GM13977 (cell line): ENCODE data around the gene PDGFD.

Experiments
- DNase-seq: peaks from one replicate; pipeline ENCODE4 v3.0.0; 2012; ENCODE audit warnings: low spot score
- in situ Hi-C: fragments of 300-500 bp; cut with MboI; formaldehyde crosslinking; loops from one replicate; pipeline ENCODE4 v1.12.0; 2022; ENCODE audit warnings: low sequenced_read_pairs, low pct_unique_long_range_greater_than_20kb, mixed read lengths, inconsistent platforms; ENCODE audit not compliant: unreplicated experiment
- TF ChIP-seq, protein P1 (sequence below): IDR thresholded peaks from 2 replicates; pipeline ENCODE4 v1.5.1; 2012; ENCODE audit warnings: mild to moderate bottlenecking, control low read depth; ENCODE audit not compliant: insufficient read depth; ENCODE audit errors: extremely low read depth, missing control alignments

Gene PDGFD

DNA sequence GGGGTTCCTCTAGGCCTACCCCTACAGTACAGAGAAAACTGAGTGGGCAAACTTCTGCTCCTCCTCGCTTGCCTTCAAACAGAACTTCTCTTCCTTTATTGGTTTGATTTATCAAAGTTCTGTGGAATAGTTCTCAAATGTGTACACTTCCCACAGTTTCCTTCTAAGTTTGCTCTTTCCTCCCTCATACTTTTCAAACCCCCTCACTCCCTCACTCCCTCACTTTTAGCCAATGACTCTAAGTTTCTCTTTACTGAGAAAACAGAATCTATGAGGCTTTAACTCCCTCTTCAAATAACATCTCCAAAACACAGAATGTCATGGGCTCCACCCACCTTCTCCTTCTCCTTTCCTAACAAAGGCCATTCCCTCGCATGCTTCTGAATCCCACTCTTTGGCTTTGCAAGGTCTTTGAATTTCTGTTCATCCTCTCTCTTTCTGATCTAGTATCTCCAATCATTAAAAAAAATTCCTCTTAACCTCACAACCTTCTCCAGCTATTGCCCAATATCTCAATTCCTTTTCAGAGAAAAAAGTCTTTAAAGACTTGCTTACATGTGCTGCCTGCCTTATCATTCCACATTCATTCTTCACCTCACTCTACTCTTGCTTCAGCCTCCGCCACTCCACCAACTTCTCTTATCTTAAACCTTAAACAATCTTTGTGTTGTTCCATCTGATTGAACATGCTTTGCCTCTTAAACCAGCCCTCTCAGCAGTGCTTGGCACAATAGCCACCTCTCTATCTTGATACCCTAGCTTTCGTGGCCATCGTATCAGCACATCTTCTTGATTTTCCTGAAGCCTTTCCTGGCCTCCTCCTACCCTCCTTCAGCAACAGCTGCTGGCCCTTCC is 70.3 kb downstream of the PDGFD start:
- DNase-seq: no peak
- in situ Hi-C loops: no loop called here
- TF ChIP-seq, protein P1, sequence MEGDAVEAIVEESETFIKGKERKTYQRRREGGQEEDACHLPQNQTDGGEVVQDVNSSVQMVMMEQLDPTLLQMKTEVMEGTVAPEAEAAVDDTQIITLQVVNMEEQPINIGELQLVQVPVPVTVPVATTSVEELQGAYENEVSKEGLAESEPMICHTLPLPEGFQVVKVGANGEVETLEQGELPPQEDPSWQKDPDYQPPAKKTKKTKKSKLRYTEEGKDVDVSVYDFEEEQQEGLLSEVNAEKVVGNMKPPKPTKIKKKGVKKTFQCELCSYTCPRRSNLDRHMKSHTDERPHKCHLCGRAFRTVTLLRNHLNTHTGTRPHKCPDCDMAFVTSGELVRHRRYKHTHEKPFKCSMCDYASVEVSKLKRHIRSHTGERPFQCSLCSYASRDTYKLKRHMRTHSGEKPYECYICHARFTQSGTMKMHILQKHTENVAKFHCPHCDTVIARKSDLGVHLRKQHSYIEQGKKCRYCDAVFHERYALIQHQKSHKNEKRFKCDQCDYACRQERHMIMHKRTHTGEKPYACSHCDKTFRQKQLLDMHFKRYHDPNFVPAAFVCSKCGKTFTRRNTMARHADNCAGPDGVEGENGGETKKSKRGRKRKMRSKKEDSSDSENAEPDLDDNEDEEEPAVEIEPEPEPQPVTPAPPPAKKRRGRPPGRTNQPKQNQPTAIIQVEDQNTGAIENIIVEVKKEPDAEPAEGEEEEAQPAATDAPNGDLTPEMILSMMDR: no peak

DNA sequence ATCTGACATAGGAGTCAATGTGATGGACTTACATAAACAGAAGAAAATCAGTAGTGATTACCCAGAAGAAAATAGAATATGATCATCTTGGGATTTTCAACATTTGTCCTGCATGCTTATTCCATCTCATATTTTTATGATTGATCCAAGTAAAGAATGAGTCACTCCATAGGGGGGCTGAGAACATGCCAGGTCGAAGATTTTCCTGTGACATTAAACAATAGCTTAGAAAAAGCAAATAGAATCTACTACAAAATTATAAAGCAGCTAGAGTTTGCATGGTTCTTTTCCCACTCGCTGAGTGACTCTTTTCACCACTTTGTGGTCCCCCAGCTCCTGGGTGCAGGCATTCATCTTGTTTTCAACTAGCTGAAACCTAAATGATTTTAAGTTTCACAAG is 71.2 kb downstream of the PDGFD start:
- TF ChIP-seq, protein P1: no peak

DNA sequence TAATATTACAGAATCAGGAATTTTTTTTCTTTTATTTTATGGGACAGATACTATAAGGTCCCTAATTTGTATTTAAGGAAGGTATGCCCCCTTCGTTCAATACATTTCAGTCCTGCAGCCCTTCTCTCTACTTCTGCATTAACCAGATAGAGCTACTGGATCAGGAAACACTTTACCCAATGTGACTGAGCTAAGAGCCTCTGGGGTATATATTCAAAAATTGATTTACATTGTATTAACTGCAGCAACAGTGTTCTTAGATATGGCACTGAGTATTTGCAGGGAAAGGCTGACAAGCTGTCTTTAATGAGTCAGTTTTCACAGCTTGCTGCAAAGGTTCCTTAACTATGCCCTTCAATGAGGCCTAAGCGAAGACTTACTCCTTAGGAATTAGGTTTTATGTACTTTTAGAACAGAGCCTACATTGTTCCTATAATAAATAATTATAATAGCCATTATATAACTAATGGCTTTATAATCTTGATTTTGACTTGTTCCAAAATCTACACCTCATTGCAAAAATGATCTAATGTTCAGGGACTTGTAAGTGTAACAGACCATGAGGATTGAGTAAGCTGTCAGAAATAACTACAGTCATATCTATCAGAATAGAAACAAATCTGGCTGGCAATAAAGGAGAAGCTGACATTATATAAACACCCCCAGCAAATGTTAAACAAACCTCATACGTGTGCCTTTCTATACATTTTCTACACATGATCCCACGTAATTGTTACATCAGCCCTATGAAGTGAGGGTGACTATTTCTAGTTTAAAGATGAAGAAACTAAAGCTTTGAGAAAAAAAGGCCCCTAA is 72.5 kb downstream of the PDGFD start:
- in situ Hi-C loops: no loop called here
- TF ChIP-seq, protein P1: no peak
- no peak for DNase-seq

More for the DNA sequence above, 71.2 kb downstream of the PDGFD start:
- no peak for DNase-seq
- in situ Hi-C loops: no loop called here

DNA sequence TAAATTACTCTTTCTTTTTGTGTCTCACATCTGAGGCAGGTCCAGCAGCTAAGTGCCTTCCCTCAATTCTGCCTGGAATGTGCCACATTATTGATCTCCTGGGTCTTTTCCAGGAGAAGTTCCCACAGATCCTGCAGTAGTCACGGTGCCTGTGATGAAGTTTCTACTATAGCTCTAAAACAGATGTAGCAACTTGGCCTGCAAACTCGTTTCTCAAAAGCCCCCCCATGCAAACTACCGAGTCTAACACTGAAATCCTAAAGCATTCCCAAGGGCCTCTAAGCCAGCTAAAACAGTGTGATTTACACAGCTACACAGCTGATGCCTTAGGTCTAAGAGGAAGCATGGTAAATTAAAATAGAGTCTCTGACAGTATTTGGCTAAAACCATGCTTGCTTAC is 73.2 kb downstream of the PDGFD start:
- no peak for DNase-seq
- in situ Hi-C loops: no loop called here

DNA sequence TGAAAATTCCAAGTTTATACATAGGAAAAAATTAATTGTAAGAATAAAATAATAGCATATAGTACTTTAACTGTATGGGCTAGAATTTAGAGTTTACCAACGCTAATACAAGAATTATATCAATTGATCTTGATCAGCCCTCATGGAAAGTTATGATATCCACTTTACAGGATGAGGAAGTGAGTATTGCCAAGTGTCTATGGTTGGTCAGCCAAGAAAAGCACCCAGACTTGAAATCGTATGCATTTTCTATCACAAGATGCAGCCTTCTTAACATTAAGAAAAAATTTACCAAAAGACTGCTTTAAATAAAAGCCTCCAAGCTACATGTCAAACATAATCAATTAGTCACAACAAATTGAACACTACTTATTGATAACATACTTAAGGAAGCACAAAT is 74.5 kb downstream of the PDGFD start:
- no peak for DNase-seq
- TF ChIP-seq, protein P1: no peak
- in situ Hi-C loops: no loop called here

More for the DNA sequence above, 73.2 kb downstream of the PDGFD start:
- TF ChIP-seq, protein P1: no peak

DNA sequence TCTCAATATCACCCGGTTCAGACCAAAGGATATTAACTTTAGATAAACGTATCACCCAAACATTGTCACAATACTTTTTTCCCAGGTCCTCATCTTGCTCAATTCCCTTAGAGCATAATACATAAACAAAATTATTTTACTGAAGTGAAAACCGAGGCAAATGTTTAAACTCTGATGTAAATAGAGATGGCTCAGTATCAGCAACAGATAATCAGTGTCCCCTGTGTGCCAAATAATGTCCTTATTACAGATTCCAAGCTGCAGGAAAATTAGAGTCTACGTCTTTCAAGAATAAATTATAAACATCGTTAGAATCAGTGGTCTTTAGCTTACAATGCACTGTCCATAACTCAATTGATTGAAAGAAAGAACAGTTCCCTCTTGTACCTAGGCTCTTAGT is 77.3 kb downstream of the PDGFD start:
- no peak for DNase-seq
- in situ Hi-C loops: no loop called here
- TF ChIP-seq, protein P1: no peak
